ENCODE results near the gene FAXDC2. TPM values are rescaled to one million over a fixed set of nuclear protein-coding genes. Genes with fewer than 3 reads are reported as not detected.

The FAXDC2 gene
- polyA plus RNA-seq, 1 donor, result 14.0 TPM

DNA sequence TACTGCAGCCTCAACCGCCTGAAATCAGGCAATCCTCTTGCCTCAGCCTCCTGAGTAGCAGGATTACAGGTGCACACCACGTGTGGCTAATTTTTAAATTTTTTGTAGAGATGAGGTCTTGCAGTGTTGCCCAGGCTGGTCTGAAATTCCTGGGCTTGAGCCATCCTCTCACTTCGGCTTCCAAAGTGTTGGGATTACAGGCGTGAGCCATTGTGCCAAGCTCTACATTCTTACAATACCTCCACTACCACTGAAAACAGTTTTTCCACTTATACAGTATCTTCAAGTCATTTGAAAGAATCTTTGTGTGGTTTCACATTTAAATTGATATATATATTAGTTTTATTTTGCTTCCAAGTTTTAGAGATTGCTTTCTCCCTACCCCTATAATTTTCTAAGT, 52.6 kb downstream of the FAXDC2 start:
- no peak for DNase-seq (ENCODE audit: low read depth)

DNA sequence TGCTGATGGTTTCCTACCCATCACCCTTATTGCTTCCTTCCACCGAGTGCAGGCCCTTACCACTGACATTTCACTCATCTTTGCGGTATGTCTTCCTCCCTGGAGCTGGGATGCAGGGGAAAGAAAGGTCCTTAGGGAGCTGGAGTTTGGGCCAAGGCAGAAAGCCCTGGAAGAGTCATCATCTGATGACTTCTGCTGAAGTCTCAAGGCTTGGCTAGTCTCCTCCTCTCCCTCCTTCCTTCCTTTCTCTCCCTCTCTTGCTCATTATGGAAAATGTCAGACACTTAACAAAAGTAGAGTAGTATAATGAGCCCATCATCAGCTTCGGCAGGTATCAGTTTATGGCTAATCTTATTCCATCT, 55.2 kb downstream of the FAXDC2 start:
- no peak for DNase-seq (ENCODE audit: low read depth)

DNA sequence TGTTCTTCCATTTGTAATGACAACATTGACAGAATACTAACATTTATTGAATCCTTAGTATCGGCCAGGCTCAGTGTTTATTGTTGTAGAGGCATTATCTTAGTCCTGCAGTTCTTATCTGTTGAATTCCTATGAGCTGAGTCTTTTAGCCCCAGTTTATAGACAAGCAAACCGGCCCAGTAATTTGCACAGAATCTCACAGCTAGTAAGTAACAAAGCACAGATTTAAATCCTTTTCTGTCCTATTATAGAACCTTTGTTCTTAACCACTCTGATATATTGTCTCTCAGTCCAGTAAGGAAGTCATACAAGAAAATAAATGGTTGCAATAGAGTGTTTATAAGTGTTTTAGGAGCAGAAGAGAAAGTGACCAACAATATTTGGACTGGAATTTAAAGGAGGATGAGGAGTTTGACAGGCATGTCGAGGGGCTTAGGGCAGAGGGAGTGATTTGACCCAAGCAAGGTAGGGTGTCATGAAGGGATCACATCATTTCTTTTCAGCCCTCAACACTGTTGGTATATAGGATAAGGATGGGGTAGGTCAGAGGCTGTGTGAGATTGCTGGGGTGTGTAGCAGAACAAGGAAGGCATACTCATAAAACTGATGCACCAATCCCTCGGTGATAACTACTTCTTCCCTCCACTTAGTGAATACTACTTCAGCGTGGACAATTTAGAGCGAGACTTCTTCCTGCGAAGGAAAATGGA, 55.7 kb downstream of the FAXDC2 start:
- no peak for DNase-seq (ENCODE audit: low read depth)

DNA sequence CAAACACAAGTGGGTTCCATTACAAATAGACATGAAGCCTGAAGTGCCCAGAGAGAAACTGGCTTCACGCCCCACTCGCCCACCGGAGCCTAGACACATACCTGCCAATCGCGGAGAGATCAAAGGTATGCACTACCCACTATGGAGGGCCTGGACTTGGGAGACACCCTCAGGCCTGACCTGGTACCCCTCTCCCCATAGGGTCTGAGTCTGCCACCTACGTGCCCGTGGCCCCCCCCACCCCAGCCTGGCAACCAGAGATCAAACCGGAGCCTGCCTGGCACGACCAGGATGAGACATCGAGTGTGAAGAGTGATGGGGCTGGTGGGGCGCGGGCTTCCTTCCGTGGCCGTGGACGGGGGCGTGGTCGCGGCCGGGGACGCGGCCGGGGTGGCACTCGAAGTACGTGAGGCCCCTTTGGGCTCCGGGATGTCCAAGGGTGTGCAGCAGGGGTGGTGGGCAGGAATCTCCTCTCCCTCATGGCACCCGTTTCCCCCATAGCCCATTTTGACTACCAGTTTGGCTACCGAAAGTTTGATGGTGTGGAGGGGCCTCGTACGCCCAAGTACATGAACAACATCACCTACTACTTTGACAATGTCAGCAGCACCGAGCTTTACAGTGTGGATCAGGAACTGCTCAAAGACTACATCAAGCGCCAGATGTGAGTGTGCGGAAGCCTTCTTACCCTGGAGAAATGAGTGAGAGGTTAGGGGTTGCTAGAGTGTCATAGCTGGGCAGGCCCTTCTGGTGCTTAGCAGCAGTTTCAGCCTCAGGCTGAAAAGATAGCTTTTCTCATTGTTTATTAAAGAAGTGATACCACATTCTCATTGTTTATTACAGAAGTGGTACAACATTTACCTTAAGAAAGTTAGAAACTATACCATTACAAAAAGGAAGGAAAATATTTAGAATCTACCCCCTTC, 56.5 kb downstream of the FAXDC2 start:
- DNase-seq (ENCODE audit: low read depth), result no peak

DNA sequence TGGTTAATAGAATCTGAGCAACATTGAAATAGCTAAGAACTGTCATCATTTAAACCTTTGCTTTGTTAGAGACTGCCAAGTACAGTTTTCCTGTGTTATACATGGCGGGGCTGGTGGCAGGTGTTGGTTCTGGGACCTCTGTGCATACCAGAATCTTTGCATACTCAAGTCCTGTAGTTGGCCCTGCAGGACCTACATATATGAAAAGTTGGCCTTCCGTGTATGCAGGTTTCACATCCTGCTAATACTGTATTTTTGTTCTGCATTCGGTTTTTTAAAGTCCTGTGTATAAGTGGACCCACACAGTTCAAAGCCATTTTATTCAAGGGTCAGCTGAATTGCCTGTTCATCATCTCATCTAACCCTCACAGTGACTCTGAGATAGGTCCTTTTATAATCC, 58.9 kb downstream of the FAXDC2 start:
- DNase-seq (ENCODE audit: low read depth), result no peak

DNA sequence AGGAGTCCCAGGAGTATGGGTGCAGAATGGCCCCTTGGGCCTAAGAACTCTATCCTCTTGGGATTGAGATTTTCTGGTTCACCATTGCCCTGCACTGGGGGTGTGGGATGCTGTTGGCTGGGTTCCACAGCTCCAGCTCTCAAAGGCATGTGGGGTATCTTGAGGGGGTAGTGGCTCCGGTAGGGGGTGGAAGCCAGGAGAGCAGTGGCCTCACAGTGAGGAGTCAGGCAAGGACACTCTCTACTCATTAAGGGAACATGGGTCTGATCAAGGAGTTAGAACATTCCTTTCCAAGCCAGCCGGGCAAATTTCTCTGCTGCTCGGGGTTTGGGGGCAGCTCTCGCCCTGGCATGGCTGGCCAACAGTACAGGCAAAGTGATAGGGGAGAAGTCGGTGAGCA, 62.2 kb downstream of the FAXDC2 start:
- DNase-seq (ENCODE audit: low read depth), result no peak

DNA sequence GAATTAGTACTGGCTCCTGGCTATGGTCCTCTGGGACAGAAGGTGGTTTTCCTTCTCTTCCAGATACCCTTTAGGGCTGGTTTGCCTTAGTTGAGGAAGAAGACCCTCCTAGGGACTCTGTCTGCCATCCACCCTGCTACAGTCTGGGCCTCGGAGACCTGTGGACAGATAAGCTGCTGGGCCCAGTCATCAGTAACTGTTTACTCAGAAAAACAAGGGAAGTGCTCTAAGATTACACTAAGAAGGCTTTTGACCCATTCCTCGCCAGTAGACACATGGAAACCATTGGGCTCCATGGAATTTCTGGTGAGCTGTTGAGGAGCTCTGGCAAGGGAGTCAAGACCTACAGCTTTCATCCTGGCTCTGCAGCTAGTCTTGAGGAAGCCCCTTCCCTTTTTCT, 64.0 kb downstream of the FAXDC2 start:
- no peak for DNase-seq (ENCODE audit: low read depth)

DNA sequence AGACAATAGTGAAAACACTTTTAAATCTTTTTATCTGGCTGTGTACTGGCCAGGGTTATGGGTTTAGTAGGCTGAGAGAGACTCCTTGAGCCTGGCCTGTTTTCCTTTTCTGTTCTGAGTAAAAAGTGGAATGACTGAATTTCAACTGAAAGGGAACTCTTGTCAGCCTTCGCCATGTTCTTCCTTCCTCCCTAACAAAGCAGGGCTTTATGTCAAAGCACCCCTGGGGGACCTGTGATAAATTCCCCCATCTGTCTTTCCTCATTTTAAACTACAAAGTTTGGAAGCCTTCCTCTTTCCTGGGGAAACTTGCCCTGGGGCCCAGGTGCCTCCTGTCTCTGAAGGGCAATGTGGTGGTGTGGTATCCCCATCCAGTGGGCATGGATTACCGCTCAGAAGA, 65.5 kb downstream of the FAXDC2 start:
- DNase-seq (ENCODE audit: low read depth), result no peak

DNA sequence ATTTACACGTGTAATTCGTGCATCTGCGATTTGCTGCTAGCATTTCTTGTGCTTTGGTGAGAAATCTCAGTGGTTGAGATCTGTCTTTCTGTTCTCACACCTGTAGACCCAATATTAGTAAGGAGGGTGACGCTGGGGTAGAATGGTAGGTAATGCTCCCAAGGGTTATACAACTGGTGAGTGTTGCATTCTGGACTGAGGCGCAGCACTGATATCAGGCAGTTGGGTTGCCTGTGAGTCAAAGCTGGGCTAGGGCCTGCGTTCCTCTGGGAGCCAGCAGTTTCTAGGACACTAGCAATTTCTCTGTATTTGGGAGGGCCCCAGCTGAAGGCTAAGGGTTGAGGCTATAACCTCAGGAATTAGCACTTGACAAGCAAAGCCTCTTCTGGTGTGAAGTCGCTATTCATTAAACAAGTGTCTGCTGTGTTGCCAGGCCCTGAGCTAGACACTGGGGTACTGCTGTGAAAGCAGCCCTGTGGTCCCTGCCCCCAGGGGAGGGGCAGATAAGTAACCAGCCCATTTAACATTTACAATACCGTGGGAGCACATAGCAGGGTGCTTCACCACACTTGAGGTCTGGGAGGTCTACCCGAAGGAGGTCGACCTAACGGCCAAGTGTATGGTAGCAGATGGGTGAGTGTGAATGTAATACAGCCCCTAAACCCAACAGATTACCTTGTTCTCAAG, 66.5 kb downstream of the FAXDC2 start:
- DNase-seq (ENCODE audit: low read depth), result no peak

DNA sequence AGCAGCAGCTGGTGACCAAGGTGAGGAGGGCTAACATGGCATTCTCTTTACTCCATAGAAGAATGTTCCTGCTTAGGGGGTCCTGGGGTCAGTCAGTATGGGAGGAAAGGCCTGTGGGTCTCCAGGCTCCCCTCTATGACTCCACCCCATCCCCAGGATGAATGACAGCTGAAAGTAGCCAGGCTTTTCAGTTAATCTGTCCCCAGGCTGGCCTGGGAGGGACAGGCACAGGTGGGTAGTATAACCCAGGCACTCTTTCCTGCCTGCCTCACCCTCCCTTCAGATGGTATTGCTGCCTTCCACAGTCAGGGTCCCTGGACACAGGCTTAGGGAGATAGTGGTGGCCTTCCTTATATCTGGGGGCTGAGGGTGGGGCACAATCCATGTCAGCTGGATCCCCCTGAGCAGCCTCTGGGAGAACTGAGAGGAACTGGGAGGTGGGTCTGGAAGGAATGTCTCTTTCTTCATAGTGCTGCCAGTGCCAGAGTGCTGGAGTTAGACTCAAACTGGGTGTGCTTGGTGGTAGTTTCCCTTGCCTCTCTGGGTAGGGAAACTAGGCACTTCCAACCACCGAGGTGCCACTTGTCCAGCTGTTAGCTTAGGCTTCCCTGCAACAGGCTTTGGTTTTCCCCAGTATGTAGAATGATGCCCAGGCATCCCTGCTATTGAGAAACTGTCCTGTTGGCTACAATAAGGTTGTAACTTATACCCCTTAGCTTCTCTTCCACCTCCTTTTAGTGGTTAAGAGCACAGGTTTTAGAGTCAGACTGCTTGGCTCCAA, 67.4 kb downstream of the FAXDC2 start:
- no peak for DNase-seq (ENCODE audit: low read depth)

DNA sequence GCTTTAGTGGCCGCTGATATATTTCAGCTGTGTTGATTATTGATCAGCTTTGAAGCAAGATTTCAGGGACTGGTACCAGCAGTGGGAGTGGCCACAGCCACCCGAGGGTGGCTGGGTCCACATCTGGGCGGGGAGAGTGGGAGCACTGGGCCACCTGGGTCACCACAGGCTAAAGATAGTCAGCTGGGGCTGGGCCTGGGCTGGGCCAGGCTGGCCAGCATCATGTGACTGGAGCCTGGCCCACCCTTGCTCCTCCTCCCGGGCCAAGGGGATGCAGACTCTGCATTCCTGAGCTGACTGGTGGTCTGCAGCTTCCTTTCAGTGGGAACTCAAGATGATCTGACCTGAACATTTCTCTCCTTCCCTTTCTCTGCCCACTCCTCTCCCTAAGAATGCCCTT, 68.1 kb downstream of the FAXDC2 start:
- no peak for DNase-seq (ENCODE audit: low read depth)

DNA sequence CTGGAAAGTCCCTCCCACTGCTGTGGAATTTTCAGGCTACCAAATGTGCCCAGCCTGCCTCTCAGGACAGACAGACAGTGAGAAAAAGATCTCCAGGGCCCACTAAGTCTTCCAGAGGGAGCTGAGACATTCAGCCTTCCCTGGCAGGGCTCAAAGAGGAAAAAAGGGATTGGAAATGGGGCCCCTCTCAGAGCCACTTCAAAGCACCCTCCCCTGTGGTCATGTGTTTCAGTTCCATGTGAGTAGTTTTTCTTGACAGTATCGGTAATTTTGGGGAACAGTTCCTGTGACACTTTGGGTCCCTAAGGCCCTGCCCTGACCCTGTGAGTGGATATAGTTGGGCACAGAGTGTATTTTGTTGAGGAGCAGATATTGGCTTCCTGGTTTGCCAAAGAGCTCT, 70.3 kb downstream of the FAXDC2 start:
- no peak for DNase-seq (ENCODE audit: low read depth)

DNA sequence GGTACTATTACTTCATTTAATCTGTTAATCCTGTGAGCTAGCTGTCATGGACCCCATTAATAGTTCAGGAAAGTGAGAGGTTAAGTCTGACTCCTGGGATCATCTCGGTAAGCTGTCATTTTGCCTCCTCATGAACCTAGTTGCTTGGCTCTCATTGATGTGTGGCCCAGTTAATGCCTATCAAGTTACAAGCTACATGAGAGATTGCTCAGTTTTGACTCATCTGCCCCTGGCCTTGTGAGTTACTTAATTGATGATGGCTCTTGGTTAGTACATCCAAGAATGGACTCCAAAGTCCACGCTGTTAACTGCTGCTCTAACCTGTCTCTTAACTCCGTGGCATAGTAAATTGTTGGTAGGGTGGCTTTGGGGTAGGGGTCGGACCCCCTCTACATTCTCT, 71.3 kb downstream of the FAXDC2 start:
- DNase-seq (ENCODE audit: low read depth), result no peak

DNA sequence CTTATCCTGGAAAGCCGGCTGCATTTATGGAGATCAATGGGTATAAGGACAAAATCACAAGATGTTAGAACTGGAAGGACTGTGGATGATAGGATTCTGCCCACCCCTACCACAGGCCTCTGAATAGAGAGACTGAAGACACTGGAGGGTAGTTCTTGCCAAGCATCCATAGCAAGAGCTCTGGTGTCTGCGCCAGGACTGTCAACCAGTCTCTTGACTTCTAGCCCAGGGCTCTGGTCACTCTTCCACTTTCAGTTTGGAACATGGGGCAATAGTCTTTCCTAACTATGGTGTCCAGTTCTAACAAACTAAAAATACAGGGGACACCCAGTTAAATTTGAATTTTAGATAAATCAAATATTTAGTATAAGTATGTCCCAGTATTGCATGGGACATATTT, 71.9 kb downstream of the FAXDC2 start:
- no peak for DNase-seq (ENCODE audit: low read depth)

DNA sequence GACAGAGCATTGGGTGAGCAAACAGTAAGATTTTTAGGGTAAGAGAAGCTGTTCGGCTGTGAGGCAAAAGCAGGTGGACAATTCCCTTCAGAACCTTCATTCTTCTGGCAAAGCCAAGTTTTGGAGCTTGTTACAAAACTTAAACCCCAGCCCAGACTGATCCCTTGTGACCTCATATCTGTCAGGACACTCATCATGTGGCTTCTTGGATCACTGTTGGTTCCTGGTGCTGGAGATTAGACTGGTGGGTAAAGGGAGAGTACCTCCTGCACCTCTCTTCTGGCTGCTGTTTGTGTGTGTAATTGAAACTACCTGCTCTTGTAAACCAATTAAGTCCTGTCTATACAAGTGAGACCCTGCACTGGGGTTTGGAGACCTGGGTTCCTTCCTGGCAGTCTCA, 74.2 kb downstream of the FAXDC2 start:
- no peak for DNase-seq (ENCODE audit: low read depth)

DNA sequence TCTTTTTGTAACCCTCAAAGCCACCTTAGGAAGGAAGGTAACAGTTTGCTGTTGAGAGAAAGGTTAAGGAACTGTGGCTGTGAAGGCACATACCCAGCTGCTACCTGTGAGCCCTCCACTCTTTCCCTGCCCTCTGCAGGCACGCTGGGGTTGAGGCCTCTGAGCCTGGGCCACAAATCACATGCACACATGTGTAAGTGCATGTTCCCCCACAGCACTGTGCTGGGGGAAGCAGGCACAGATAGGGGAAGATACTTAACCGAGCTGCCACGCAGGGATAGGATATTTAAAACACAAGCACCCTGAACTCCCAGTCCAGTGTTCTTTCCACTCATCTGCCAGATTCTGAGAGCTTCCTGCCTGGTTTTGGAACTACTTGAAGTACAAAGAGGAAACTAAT, 77.1 kb downstream of the FAXDC2 start:
- no peak for DNase-seq (ENCODE audit: low read depth)

DNA sequence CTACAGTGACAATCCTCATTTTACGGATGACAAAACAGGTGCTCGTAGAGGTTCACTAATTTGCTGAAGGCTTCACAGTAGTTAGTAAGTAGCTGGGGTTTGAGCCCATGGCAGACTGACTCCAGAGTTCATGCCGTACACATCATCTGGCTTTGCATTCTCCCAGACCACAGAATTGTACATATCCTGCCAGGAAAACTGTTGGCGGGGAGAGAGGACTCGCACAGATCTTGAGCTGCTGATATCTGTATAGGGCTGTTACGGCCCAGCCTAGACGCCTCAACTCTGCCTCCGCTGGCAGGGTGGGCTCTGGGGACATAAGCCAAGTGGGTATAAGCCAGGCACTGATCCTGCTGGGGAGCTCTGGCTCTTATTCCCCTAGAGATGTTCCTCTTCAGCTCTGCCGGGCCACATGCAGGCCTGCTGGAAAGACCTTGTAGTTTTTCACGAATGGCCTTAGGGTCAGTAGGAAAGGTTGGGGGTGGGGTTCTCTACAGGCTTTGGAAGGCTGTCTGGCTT, 79.0 kb downstream of the FAXDC2 start:
- peak; percentile 62 for DNase-seq (ENCODE audit: low read depth)

DNA sequence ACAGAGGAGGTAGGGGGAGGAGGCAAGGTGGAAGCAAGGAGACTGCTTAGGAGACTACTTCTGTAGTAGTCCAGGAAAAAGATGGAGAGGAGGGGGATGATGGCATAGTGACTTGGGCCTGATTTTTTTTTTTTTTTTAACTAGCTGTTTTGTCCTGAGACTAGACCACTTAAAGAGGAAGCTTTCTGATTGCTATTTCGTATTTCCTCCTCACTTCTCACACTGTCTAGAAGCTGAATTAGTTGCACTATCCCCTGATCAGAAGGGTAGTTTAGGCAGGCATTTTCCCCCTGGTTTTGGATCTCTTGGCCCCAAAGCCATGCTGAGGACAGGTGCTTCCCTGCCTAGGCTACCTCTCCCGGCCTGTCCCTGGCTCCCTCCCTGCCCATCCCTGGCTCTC, 80.3 kb downstream of the FAXDC2 start:
- DNase-seq (ENCODE audit: low read depth), result no peak
